Nephron (organoid): ENCODE results near the gene CSNK2A2.

Experiments
- H3K27ac Mint-ChIP-seq, 3 experiments: 2 replicates each; pipeline ENCODE4 v1.8.0; 2020; ENCODE audit warnings: mixed read lengths in 3 of 3, mild to moderate bottlenecking in 2 of 3, moderate library complexity in 1 of 3
- H3K27me3 Mint-ChIP-seq: 2 replicates; pipeline ENCODE4 v1.8.0; 2021; ENCODE audit warnings: low read depth, mild to moderate bottlenecking, moderate library complexity, mixed read lengths
- H3K36me3 Mint-ChIP-seq: 2 replicates; pipeline ENCODE4 v1.8.0; 2020; ENCODE audit warnings: low read depth, mixed read lengths
- H3K4me1 Mint-ChIP-seq: 2 replicates; pipeline ENCODE4 v1.8.0; 2020; ENCODE audit warnings: mixed read lengths
- H3K4me3 Mint-ChIP-seq, 3 experiments: 2 replicates each; pipeline ENCODE4 v1.8.0; 2020; ENCODE audit warnings: mild to moderate bottlenecking in 3 of 3, mixed read lengths in 3 of 3, moderate library complexity in 2 of 3
- H3K9me3 Mint-ChIP-seq: 2 replicates; pipeline ENCODE4 v1.8.0; 2020; ENCODE audit warnings: mixed read lengths
- CTCF ChIP-seq, 3 experiments: fragments of 200-600 bp; sonication (generic); IDR thresholded peaks; one replicate each; pipeline ENCODE4 v1.5.0; 2021; ENCODE audit warnings: antibody characterized with exemption in 3 of 3; ENCODE audit not compliant: unreplicated experiment in 3 of 3

Gene CSNK2A2

DNA sequence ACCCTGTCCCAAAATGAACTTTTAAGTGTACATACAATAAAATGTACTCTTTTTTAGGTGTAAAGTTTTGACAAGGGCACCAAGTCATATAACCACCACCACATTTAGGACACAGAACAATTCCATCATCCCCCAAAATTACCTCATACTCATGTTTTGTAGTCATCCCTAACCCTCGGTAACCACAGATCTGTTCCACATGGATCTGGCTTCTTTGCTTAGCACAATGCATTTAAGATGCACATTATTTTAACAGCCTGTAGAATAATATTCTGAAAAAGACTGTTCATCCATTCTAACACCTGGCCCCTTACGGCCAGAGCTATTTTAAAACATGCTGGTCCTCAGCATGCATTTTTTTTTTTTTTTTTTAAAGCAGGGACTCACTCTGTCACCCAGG, 43.6 kb downstream of the CSNK2A2 start:
- no peaks in the 10 kb centered on the region for H3K27me3 Mint-ChIP-seq
- no peak overlapping the region for H3K4me3 Mint-ChIP-seq
- no peak for TF ChIP-seq CTCF (IDR thresholded peaks at IDR 0.05; ENCODE audit: unreplicated experiment in 3 of 3)
- no peaks in the 10 kb centered on the region for H3K9me3 Mint-ChIP-seq
- no peak overlapping the region for H3K27ac Mint-ChIP-seq
- peaks cover 22% of the 10 kb centered on the region for H3K36me3 Mint-ChIP-seq
- H3K4me1 Mint-ChIP-seq = no peaks in the 10 kb centered on the region

DNA sequence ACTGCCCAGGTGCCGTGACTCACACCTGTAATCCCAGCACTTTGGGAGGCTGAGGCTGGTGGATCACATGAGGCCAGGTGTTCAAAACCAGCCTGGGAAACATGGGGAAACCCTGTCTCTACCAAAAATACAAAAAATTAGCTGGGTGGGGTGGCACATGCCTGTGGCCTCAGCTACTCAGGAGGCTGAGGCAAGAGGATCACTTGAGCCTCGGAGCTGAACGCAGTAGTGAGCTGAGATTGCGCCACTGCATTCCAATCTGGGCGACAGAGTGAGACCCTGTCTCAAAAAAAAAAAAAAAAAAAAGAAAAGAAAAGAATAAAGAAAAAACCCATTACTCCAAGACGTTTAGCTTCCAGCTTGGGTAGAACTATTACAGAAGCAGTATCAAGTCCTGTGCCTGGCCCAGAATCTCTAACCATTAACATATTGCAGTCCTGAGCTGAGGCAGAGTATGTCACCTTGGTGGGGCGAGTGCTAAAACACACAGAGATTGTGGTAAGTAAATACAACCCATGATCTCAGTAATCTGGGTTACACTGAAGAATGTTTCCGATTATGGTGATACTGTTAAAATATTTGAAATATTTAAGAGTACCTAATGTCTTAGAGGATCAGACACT, 45.5 kb downstream of the CSNK2A2 start:
- H3K9me3 Mint-ChIP-seq = no peaks in the 10 kb centered on the region

DNA sequence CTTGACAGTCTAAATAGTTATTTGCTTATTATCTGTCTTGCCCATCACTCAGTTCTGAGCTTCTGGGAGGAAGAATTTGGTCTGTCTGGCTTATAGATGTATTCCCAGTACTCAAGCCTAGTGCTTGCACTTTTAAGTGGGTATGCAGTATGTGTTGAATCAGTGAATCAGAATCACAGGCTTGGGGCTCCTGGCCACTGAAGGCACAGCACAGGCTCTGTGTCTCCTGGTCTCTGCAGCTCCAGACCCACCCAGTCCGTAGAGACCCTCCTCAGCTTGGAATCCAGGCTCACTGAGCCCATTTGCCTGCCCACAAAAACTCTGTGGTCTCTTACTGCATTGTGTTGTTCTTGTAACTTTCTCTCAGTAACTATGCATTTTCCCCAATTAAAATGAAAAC, 49.4 kb downstream of the CSNK2A2 start:
- no peak overlapping the region for H3K27ac Mint-ChIP-seq
- TF ChIP-seq CTCF (IDR thresholded peaks at IDR 0.05; ENCODE audit: unreplicated experiment in 3 of 3) = no peak
- no peak overlapping the region for H3K4me3 Mint-ChIP-seq
- peaks cover 7% of the 10 kb centered on the region for H3K4me1 Mint-ChIP-seq
- H3K27me3 Mint-ChIP-seq = peaks cover 4% of the 10 kb centered on the region
- peaks cover 2% of the 10 kb centered on the region for H3K9me3 Mint-ChIP-seq
- H3K36me3 Mint-ChIP-seq = no peaks in the 10 kb centered on the region

More for the DNA sequence above, 45.5 kb downstream of the CSNK2A2 start:
- Mint-ChIP-seq H3K4me3 (no peak overlapping the region), H3K36me3 (peaks cover 6% of the 10 kb centered on the region), H3K27ac (no peak overlapping the region), H3K27me3 (no peaks in the 10 kb centered on the region), H3K4me1 (no peaks in the 10 kb centered on the region)
- no peak for TF ChIP-seq CTCF (IDR thresholded peaks at IDR 0.05; ENCODE audit: unreplicated experiment in 3 of 3)

GRCh38 chr16:58148099-58148498, 49.8 kb downstream of the CSNK2A2 start:
- TF ChIP-seq CTCF (IDR thresholded peaks at IDR 0.05; ENCODE audit: unreplicated experiment in 3 of 3) = no peak
- Mint-ChIP-seq H3K27me3 (peaks cover 4% of the 10 kb centered on the region), H3K9me3 (peaks cover 2% of the 10 kb centered on the region), H3K4me3 (no peak overlapping the region), H3K36me3 (no peaks in the 10 kb centered on the region), H3K4me1 (peaks cover 7% of the 10 kb centered on the region), H3K27ac (no peak overlapping the region)

DNA sequence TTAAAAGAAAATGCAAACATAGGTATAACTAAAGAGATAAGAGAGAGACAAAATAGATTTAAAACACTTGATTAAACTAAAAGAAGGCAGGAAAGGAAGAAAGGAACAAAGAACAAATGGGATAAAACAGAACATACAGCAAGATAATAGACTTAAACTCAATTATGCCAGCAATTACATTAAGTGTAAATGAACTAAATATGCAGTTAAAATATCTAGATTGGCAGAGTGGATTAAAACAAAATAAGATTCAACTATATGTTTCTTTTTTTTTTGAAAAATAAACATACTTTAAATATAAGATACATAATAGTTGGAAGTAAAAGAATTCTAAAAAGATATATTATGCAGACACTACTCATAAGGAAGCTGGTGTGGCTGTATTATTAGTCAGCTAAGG, 59.1 kb downstream of the CSNK2A2 start:
- Mint-ChIP-seq H3K9me3 (peaks cover 39% of the 10 kb centered on the region), H3K27me3 (no peaks in the 10 kb centered on the region), H3K4me1 (no peaks in the 10 kb centered on the region), H3K36me3 (peaks cover 36% of the 10 kb centered on the region), H3K27ac (no peak overlapping the region), H3K4me3 (no peak overlapping the region)
- TF ChIP-seq CTCF (IDR thresholded peaks at IDR 0.05; ENCODE audit: unreplicated experiment in 3 of 3) = no peak

DNA sequence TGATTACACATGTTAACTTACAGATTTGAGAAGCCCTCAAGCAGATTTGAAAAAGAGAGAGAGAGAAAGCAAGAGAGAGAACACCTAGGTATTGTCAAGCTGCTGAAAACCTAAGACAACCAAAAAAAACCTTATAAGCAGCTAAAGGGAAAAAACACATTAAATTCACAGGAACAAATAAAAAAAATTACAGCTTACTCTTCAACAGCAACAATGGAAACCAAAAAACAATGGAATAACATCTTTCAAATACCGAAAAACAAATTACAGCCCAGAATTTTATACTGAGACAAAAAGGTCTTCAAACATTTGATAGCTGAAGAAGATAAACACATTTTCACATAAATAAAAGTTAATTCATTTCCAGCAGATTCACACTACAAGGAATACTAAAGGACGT, 60.3 kb downstream of the CSNK2A2 start:
- Mint-ChIP-seq H3K27ac (no peak overlapping the region), H3K4me1 (no peaks in the 10 kb centered on the region), H3K36me3 (peaks cover 34% of the 10 kb centered on the region), H3K4me3 (no peak overlapping the region), H3K27me3 (no peaks in the 10 kb centered on the region), H3K9me3 (peaks cover 38% of the 10 kb centered on the region)
- TF ChIP-seq CTCF (IDR thresholded peaks at IDR 0.05; ENCODE audit: unreplicated experiment in 3 of 3) = no peak
